ENCODE measurements around the gene NCBP2L. TPM values are rescaled to one million over a fixed set of nuclear protein-coding genes. Genes with fewer than 3 reads are reported as not detected.

NCBP2L gene
- total and polyA plus RNA-seq, 9 of the 15 experiments (the other 6 are each of a cell fraction or from before 2014, with no cell fraction given), result not detected

DNA sequence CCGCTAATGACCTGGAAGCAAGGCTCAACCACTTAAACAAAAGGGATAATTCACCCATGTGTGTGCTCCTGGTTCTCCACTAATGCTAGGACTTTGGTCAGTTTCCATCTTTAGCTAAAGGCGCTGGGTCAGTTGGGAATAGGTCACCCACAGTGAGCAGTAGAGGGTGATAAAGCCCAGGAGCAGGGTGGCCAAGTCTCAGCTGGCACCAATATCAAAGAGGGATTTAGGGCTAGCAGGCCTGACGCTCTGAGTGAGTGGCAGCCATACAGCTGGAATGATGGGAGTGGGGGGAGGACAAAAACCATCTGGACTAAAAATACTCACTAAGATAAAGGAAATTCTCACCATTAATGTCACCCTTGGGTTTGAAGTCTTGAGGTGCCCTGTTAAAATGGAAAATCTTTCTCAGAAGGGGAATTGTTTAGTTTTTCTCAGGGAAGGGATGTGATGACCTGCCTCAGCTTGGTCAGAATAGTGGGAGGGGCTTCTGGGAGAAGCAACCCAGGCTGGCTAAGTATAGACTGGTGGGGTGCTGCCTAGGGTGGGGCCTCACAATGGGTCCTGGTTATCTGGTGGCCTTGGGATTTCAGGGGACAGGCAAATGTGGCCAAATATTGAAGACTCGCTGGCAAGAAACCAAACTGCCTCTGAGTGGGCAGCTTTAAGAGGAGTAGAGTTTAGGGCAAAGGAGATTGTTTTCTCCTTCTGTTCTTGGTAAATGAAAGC, 49.0 kb upstream of the NCBP2L start:
- H3K27me3 ChIP-seq (ENCODE audit: control insufficient read depth in 2 of 2, insufficient read depth in 2 of 2, low read length in 2 of 2), result no peaks in the 10 kb centered on the region
- in situ Hi-C loops (cut with MboI), result no loop called here
- H2AFZ ChIP-seq (ENCODE audit: low read depth, low read length), result no peak overlapping the region
- no peak for FAIRE-seq
- no peak overlapping the region for H3K4me2 ChIP-seq (ENCODE audit: insufficient read depth, low read length)
- DNase-seq (ENCODE audit: extremely low read depth in 1 of 4, low spot score in 3 of 4), result no peak
- TF ChIP-seq ARID1B (IDR thresholded peaks at IDR 0.05) (no peak), RAD51 (IDR thresholded peaks at IDR 0.05; ENCODE audit: borderline replicate concordance, low read depth) (no peak)
- no peaks in the 10 kb centered on the region for H4K20me1 ChIP-seq (replicated peaks; ENCODE audit: control insufficient read depth, insufficient read depth, low read length)
- no peaks in the 10 kb centered on the region for H3K36me3 ChIP-seq (ENCODE audit: control insufficient read depth, insufficient read depth, low read length)
- no peaks in the 10 kb centered on the region for H3K9me1 ChIP-seq (ENCODE audit: control insufficient read depth, insufficient read depth, low read length)
- CTCF ChIA-PET (ENCODE audit: low intra/inter-chr PET ratio), result no interaction called here
- no peak overlapping the region for H3K9ac ChIP-seq (ENCODE audit: insufficient read depth in 1 of 2, low read depth in 2 of 2, low read length in 2 of 2)
- POLR2A ChIA-PET, result interaction anchor here (0.7 to 1.2 kb wide), 3 partner anchors 17 to 52 kb away, joined by 3 read pairs; no protein-coding TSS in a partner anchor
- H3K9me3 ChIP-seq (replicated peaks; ENCODE audit: control insufficient read depth, insufficient read depth, low read depth, low read length), result no peaks in the 10 kb centered on the region
- intact Hi-C loops (cut with micrococcal nuclease), result no loop called here
- BruUV-seq (replicated peaks), result no TSS peak
- no peak overlapping the region for H3K27ac ChIP-seq (ENCODE audit: extremely low read depth, low read depth, low read length)
- no peak overlapping the region for H3K4me3 ChIP-seq
- no peaks in the 10 kb centered on the region for H3K79me2 ChIP-seq (ENCODE audit: control insufficient read depth, insufficient read depth, low read length)
- no peak for ATAC-seq
- H3K4me1 ChIP-seq (replicated peaks in 1 of 2; ENCODE audit: control insufficient read depth in 2 of 2, insufficient read depth in 2 of 2, low read length in 2 of 2), result peaks cover 22 to 47% of the 10 kb centered on the region in 2 experiments; a peak in 4 of 5 replicates
- 59% methylated on average over 3 of the region's 4 CpGs for WGBS (ENCODE audit: insufficient coverage, low coverage, missing lambda C conversion rate)

- H3K36me3 ChIP-seq (ENCODE audit: control insufficient read depth, insufficient read depth, low read length), result no peaks in the 10 kb centered on the region
- 0 out of 4 replicates have a peak overlapping the region, but pooled peaks of 1 of the 2 experiments have one; percentile 33 for H3K9ac ChIP-seq (ENCODE audit: insufficient read depth in 1 of 2, low read depth in 2 of 2, low read length in 2 of 2)
- no peak overlapping the region for H3K4me2 ChIP-seq (ENCODE audit: insufficient read depth, low read length)
- H3K9me3 ChIP-seq (replicated peaks; ENCODE audit: control insufficient read depth, insufficient read depth, low read depth, low read length), result no peaks in the 10 kb centered on the region
- peaks cover 22 to 47% of the 10 kb centered on the region in 2 experiments; a peak in 4 of 5 replicates for H3K4me1 ChIP-seq (replicated peaks in 1 of 2; ENCODE audit: control insufficient read depth in 2 of 2, insufficient read depth in 2 of 2, low read length in 2 of 2)
- ATAC-seq, result no peak
- H4K20me1 ChIP-seq (replicated peaks; ENCODE audit: control insufficient read depth, insufficient read depth, low read length), result no peaks in the 10 kb centered on the region
- in situ Hi-C loops (cut with MboI), result no loop called here
- no peaks in the 10 kb centered on the region for H3K79me2 ChIP-seq (ENCODE audit: control insufficient read depth, insufficient read depth, low read length)
- no peak overlapping the region for H2AFZ ChIP-seq (ENCODE audit: low read depth, low read length)
- no peak overlapping the region for H3K27ac ChIP-seq (ENCODE audit: extremely low read depth, low read depth, low read length)
- POLR2A ChIA-PET, result interaction anchor here (0.7 to 1.2 kb wide), 2 partner anchors 20 to 53 kb away, joined by 3 read pairs; no protein-coding TSS in a partner anchor
- H3K27me3 ChIP-seq (ENCODE audit: control insufficient read depth in 2 of 2, insufficient read depth in 2 of 2, low read length in 2 of 2), result no peaks in the 10 kb centered on the region
- intact Hi-C loops (cut with micrococcal nuclease), result loop anchor here (2.0 to 5.0 kb wide), 2 partner anchors 47 to 57 kb away; partner anchors contain the start of gene NCBP2L
- BruUV-seq (replicated peaks), result no TSS peak
- CTCF ChIA-PET (ENCODE audit: low intra/inter-chr PET ratio), result no interaction called here
- H3K4me3 ChIP-seq, result no peak overlapping the region
- 44% methylated on average over 8 of the region's 8 CpGs for WGBS (ENCODE audit: insufficient coverage, low coverage, missing lambda C conversion rate)
- DNase-seq (ENCODE audit: extremely low read depth in 1 of 4, low spot score in 3 of 4), result no peak
- FAIRE-seq, result no peak
- no peaks in the 10 kb centered on the region for H3K9me1 ChIP-seq (ENCODE audit: control insufficient read depth, insufficient read depth, low read length)
- TF ChIP-seq HDAC2 (IDR thresholded peaks at IDR 0.05), result peak; percentile 47; the same call in 1 of the 2 replicates
- TF ChIP-seq ZNF239 (CRISPR knock-in tag; IDR thresholded peaks at IDR 0.05), result no peak
- no peak for TF ChIP-seq CTCF (IDR thresholded peaks at IDR 0.05 in 2 of 3, conservative IDR thresholded peaks at IDR 0.05 in 1 of 3; ENCODE audit: insufficient read depth in 2 of 3, low read depth in 1 of 3, low read length in 3 of 3)
- no peak for TF ChIP-seq BMI1 (IDR thresholded peaks at IDR 0.05; ENCODE audit: low read length)
- peak; percentile 89 for TF ChIP-seq ADNP (tag; IDR thresholded peaks at IDR 0.05)
- TF ChIP-seq KDM1A (IDR thresholded peaks at IDR 0.05), result peak; percentile 67 to 74; a peak in 3 of 4 replicates
Observed at GRCh38 chrX:107729558-107730297, 47.8 kb upstream of the NCBP2L start.
